GM19238 (cell line): ENCODE data around the gene CYLD.
A peak's percentile ranks its signal among the peaks of the same experiment; 100 is the strongest.

Experiments
- DNase-seq: peaks from one replicate; pipeline ENCODE4 v3.0.0; 2011; ENCODE audit warnings: low spot score; ENCODE audit not compliant: insufficient read length

CYLD gene

DNA sequence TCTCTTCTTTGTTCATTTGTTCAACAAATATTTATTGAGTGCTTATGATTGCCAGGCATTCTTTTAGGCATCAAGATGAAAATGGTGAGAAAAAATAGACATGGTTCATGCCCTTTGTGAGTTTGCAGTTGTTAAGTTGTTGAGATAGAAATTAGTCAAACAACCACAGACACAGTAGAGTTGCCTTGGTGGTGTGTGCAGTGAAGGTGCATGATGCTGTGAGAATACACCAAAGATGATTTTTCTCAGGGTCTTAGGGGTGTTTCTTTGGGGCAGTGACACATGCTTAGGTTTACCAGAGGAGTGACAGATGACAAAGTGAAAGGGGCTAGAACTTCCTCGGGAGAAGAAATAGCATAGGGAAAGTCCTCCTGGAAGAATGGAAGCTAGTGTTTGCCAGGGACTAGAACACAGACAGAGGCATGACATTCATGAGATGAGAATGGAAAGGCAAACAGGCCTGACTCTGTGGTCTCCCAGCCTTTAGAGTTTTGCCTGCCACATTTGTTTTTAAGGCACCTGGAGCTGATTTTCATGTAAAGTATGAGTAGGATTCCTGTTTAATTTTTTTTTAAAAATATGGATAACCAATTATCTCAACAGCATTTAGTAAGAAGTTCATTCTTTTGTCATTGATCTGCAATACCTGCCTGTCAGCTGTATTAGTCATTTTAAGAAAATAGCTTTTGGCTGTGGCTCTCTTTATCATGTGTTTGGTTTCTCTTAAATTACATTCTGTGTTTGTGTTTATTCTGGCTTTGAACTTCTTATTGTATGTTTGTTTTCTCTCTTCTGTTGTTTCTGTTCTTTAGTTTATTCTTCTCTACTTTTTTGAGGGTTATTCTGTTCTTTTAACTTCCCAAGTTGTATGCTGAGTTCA lies 36.6 kb downstream of the CYLD start:
- DNase-seq = no peak

DNA sequence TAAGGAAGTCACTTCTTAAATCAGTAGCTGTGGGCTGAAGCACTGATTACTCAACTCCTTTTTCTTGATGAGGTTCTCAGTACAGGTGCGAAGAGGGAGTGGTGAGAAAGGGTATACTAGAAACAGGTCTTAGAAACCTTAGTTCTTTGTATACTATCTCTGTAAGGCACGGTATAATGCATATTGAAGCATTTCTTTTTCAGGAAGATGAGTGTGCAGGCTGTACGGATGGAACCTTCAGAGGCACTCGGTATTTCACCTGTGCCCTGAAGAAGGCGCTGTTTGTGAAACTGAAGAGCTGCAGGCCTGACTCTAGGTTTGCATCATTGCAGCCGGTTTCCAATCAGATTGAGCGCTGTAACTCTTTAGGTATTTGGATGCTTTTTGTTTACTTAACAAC lies 39.2 kb downstream of the CYLD start:
- no peak for DNase-seq

DNA sequence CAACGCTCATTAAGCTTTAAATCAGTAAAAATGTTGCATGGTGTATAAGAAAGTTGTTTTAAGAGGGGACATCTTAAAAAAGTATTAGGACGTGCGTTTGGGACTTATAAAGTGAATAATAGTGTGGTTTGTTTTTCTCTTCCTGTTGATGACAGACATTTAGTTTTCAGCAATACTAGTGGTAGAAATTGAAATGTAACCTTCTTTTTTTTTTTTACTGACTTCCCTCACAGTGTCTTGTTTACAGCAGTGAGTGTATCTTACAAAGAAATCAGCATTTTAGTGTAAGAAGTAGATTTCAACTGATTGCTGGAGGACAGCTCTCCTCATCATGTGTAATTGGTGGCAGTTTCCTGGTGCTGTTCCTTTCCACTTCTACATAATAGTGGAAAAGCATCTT lies 39.6 kb downstream of the CYLD start:
- DNase-seq = no peak

DNA sequence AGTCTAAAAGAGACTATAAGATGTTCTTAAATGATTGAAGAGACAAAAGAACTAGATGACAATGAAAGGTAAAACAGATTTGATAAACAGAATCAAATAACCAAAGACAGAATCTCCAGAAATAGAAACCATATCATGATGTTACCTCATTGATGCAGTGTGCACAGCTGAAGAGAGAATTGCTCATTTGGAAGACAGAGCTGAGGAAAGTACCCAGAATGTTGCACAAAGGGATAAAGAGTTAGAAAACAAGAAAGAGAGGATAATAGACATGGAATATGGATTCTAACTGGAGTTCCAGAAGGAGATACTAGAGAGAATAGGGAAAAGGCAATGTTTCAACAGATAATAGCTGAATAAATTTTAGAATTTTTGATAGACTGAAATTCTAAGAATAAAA lies 47.9 kb downstream of the CYLD start:
- DNase-seq = no peak

DNA sequence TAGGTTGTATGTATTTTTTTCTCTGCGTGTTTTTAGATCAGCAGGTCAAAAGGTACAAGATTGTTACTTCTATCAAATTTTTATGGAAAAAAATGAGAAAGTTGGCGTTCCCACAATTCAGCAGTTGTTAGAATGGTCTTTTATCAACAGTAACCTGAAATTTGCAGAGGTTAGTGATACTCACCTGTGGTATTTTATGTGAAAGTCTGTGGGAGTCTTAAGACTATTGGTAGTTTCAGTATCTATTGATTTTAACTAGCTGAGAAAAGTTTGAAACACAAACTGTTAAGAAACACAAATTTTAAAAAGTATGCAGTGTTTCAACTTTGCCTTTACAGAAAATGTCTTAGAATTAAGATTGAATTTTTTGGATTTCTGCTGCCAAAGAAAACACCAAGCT lies 49.6 kb downstream of the CYLD start:
- no peak for DNase-seq

DNA sequence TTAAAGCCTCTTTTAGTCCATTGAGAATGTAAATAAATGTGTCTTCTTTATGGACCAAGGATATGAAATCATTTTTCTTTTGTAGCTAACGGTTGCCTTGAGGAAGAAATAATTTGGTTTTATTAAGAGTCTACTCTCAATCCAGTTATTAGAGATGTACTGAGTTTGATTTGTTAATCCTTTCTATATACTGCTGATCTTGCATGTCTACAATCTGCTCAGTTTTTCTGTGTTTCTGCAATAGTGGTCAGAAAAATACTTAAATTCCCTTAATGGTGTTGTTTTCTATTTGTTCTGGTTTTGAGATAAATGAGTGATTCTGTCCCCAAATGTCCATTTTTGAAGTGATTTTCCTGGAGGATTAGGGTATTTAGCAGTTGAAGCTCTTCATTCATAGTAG lies 54.9 kb downstream of the CYLD start:
- DNase-seq = no peak

DNA sequence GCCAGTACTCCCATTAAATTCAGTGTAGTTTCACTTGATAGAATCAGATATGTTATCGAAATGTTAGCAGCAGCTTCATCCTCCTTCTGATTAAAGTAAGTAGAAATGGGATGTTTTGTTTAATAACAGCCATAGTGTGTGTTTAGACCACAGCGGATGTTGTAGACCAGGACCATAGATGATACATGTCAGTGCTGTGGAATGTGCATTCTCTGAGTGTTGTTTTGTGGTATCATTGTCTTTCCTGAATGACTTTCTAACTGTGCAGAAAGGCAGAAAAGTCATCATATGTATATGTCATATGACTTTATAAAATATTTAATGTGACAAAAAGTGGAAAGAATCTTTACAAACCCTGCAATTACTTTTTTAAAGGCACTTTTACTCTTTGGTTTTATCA lies 55.6 kb downstream of the CYLD start:
- DNase-seq = no peak

DNA sequence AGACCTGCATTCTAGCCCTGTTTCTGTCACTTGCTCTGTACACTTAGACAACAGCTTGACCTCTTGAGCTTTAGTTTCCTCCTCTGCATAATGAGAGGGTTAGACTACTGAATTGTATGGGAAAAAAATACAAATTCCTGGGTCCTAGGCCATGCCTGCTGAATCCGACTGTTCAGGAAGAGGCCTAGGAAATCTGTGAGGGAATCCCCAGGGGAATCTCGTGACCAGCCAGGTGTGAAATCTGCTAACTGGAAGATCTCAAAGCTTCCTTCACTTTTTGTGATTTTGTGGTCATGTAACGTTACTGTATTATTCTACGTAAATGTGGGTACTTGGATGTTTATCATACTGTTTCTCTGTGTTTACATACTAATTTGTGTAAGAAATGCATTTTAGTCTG lies 58.2 kb downstream of the CYLD start:
- DNase-seq = no peak

DNA sequence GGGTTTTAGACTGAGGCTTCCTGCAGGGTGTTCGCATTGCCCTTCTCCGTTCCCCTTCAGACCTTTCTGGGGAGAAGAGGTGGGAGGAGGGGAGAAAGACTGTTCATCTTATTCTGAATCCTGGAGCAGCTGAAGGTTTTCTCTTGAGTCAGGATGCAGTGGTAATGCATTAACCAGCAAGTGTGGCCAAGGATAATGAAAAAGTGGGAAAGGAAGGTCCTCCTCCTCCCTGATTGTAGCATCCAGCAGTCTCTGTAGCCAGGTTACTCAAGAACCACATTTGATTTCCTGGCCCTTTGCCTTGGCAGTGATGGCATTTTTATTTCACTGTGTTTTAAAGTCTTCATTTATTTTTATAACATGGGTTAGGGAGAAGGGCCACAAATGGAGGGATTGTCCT lies 59.1 kb downstream of the CYLD start:
- no peak for DNase-seq

DNA sequence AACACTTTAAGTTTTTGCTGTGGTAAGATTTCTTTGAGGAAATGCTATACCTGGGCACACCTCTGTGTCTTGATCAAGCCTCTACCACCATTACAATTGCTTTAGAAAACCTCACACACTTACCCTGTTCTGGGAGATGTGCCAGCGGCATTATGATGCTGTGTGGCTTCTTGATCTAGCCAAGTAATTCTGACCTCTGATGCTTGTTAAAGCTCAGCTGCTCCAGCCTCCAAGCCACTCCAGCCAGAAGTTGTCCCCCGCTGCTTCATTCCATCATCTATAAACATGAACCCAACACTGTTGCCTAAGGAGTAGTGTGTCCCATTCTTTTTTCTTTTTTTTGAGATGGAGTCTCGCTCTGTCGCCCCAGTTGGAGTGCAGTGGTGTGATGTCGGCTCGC lies 60.1 kb downstream of the CYLD start:
- no peak for DNase-seq

DNA sequence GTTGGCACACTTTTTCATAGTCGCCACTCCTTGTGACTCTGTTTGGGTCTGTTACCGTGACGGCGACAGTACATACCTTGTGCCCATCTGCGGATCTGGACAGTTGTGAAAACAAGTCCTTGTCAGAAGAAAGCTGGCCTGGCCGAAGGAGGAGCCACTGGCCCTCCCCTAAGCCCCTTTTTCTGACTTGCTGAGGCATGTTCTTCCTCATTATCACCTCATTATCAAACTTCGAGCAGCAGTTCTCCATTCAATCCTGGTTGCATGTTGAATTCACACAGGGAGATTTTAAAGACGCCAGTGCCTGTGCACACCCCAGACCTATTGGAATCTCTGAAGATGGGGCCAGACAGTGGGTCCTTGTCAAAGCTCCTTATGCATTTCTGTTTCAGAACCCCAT lies 61.1 kb downstream of the CYLD start:
- DNase-seq = no peak

DNA sequence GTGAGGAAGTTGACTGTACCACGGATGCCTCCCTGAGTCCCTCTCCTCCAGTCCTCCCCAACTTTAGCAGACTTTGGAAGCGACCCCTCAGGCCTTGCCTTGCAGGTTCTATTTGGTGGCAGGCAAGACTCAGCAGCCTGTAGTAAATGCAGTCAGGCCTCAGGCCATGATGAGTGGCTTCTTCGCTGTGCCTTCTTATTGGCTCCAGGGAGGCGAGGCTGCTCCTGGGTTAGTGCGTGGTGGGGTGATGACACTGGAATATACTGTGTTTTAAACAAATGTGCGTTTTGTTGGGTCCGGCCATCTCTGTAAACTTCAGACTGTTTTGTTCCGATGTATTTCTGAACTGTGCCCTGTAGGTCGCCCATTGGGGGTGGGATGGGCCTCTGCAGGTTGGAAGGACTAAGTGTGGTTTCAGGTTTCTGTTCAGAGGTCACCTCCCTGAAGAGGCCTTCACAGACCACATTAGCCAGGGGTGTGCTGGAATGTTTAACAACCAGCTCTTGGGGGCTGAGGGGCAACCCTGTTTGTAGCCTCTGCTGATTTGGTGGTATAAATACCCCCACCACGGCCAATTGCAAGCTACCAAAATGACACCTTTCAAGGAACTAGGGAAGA lies 62.5 kb downstream of the CYLD start:
- no peak for DNase-seq

DNA sequence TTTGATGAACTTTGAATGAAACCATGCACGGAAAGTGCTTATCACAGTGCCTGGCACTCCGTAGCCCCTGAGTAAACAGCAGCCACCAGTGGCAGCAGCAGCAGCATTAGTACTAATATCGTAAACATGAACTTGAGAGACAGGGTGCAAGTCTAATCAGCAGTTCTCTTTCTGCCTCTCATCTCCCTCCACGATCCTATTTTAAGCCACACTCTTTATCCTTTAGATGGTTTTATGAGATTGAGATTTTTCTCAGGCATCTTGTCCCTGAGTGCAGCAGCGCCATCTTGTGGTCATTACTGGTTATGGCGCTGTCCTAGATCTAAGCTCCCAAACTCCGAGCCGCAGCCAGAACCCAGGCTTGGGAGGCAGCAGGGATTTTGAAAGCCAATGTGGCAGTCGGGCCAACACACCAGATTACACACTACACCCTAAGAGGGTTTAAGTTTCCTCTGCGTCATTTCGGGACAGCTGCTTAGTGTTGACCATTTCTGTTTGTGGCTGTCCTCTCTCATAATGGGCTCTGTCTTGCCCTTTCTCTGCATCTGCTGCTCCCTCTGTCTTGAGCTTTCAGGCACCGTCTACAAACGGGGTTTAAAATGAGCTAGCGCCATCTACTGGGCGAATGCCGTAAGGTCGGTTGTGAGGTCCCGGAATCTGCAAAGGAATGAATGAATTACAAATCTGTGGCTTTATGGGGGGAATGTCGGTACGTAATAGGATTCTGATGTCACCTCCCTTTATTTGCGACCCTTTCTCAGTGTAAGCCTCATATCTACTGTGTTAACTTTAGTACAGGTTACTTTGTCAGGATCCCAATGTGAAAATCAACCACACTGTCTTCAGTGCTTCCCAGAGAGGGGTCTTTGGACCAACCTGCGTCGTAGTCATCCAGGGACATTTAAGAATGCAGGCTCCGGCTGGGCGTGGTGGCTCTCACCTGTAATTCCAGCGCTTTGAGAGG lies 64.5 kb downstream of the CYLD start:
- peak; percentile 74 for DNase-seq

DNA sequence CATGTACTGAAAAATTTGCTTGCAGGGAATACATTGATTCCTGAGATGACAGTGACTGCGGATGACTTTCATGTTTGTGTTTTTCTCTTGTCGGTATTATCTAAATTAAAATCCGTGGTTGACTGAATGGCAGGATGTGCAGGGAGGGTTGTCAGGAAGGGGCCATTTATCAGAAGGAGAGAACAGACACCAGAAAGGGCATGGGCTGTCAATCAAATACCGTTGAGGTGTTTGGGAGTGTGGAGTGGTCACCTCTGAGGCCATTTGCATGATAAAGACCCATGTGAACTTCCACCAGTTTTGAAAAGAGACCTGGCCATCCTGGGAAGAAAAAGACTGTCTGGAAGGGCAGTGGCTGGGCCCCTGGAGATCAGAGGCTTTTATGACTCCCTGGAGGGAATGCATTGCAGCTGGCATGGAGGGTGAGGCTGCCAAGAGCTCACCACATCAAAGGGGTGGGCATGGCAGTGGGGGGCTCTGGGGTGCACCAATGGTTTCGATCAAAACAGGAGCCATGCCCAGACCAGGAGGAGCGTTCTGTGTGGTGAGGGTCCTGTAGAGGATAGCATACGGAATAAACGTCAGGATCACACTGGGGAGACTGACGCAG lies 67.1 kb downstream of the CYLD start:
- no peak for DNase-seq

DNA sequence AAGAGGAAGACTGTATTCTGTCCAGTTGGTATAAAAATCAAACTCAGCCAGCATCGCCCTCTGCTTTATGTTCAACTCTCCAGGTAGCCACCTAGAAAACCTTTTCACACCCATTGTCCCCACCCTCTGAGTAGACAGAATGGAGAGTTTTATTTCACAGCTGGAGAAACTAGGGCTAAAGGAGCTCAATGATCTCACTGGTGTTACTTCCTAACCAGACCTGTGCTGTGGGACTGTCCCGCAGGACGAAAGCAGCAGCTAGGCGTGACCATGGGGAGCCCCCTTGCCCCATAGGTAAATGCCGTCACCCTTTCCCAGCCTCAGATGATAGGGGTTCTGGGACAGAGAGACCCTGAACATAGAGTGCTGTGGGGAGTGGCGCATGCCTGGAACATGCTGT lies 67.7 kb downstream of the CYLD start:
- no peak for DNase-seq

DNA sequence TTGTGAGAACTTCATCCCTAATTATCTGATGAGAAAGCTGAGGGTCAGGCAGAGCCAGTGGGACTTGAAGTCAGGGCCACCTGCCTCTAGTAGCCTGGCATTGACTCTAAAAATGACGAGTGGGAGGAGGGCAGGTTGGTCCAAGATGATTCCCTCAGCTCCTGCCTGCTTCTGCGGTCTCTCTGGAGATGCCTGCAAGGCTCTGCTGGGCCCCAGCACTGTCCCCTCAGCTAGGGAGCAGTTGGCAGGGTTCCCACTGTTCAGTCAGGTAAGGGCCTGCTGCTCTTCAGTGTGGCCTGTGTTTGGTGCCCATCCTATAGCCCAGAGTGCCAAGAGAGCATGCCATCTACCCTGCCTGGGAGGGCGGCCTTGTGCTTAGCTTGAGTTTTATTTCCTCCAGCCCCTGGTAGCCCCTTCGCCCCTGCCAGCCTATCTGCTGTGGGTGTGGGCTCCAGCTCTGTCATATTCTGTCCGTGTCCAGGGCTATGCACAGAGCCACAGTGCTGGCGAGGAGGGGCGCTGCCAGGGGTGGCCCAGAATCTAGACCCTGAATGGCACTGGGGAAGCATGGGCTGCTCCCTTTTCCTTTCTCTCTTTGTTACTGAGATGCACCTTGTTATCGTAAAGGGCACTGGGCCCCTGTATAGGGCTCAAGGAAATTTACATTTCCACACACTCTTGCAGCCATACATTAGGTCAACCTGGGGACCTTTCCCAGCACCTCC lies 68.5 kb downstream of the CYLD start:
- no peak for DNase-seq

DNA sequence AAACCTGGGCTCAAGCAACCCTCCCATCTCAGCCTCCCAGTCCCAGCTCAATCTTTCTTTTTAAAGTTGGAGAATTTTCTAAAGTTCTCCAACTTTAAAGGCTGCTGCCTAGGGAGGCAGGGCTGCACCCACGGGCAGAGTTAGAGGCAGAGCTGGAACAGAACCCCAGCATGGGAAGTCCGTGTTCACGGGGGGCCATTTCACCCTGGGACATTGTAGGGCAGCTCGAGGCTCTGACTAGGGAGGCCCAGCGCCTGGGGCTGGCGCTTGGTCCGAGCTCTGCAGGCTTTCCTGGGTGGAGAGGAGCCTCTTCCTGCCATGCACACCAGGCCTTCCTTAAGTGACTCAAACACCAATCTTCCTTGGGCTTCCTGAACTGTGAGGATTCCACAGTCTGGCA lies 70.2 kb downstream of the CYLD start:
- no peak for DNase-seq

DNA sequence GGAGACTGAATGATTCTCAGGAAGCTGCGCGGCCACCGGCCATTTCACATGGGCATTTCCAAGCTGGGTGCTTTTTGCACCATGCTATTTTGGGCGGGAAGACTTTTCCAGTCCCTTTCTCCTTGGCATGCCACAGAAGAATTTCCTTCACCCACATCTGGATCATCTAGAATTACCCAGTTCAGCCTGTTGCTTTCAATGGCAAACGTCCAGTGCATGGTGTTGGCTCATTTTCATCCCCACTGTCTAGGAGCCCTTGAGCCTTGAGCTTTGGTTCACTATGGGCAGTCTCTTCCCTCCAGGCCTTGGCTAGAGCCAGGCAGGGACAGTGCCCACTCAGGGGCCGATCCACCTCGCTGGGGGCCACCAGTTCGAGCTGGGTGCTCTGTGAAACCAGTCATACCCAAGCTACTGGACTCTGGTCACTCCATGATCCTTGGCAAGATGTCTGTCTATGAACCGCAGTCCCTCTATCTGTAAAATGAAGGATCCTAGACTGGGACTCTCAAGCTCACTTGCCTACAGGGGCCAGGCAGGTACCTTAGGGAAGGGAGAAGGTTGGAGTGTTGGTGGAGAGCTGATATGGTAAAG lies 71.1 kb downstream of the CYLD start:
- DNase-seq = no peak

DNA sequence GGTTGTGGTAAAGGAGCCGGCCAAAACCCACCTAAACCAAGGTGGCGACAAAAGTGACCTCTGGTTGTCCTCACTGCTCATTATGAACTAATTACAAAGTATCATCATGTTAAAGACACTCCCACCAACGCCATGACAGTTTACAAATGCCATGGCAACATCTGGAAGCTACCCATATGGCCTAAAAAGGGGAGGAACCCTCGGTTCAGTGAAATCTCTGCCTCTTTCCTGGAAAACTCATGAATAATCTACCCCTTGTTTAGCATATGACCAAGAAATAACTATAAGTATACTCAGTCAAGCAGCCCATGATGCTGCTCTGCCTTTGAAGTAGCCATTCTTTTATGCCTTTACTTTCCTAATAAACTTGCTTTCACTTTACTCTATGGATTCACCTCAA lies 72.2 kb downstream of the CYLD start:
- no peak for DNase-seq

DNA sequence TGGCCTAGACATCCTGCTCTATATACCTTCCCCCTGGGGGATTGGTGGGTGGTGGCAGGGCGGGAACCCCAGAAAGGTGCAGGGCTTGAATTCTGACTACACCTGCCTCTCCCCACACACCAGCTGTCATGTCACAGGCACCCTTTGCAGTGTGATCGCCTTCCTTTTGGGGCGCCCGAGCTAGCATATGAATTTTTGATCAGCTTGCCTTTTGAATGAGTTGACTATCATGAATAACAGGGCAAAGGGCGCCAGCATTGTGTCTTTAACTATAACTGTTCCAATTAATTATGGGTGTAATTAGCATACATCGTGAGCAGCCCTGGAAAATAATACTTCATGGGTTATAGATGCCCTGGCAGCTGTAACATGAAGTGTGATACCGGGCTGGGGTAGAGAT lies 72.7 kb downstream of the CYLD start:
- DNase-seq = no peak

DNA sequence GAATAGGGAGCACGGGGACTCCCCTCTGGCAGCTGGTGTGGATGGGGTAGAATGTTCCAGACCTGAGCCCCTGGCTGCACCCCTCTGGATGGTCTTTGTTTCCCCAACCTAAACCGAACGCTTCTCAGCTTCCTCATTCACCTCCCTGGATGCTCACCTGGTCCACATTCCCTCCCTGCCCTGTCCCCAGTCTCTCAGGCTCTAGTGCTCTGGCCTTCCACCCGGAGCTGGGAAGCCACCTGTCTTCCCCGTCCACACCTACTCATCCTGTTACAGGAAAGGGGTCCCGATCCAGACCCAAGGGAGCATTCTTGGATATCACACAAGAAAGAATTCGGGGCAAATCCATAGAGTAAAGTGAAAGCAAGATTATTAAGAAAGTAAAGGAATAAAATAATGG lies 73.5 kb downstream of the CYLD start:
- DNase-seq = no peak
